K562 (cell line): ENCODE data around the gene HSPA1L. TPM values are rescaled to one million over a fixed set of nuclear protein-coding genes. Genes with fewer than 3 reads are reported as not detected.
"Not testable (repeated sequence)": the region's sequence is repeated elsewhere in the genome, so short reads cannot be mapped to it uniquely, and the experiment has no call there.

Source experiments
- ATAC-seq: fragments of 200-7000 bp; cut with Tn5 transposase; 3 replicates; pipeline ENCODE4 v1.9.1; 2020; ENCODE audit warnings: moderate library complexity
- BruUV-seq: library from RNA; stranded (reverse); fragments of 400-500 nt; replicated peaks from 2 replicates; lab custom pipeline; 2021; lab: Mats Ljungman, UMichigan
- CTCF ChIA-PET: fragments of 300-600 bp; formaldehyde crosslinking; extraction: SDS; loops from one replicate; lab custom pipeline; 2021; ENCODE audit warnings: low intra/inter-chr PET ratio; lab: Yijun Ruan, JAX
- POLR2A ChIA-PET: fragments of 300-600, 350-650 bp; sonication (Branson Sonifier 250); formaldehyde crosslinking; extraction: SDS; loops from one replicate; lab custom pipeline; 2021; ENCODE audit warnings: antibody characterized with exemption, inconsistent platforms; lab: Yijun Ruan, JAX
- DNase-seq, 4 experiments: peaks; one replicate each; pipeline versions ENCODE4 v3.0.0 to v3.0.0-alpha.2; 2011 to 2018; ENCODE audit warnings: low spot score in 3 of 4, mixed read lengths in 3 of 4; ENCODE audit errors: extremely low read depth in 1 of 4
- FAIRE-seq: peaks from 2 replicates; lab custom pipeline; 2011; peaks lifted over from hg19 to GRCh38; lab: Jason Lieb, UNC
- H2AFZ ChIP-seq: 2 replicates; pipeline ENCODE4 v1.6.0; 2011; ENCODE audit warnings: low read depth, low read length, control low read depth, inconsistent platforms
- H3K27ac ChIP-seq: fragments of 200-600 bp; 3 replicates; pipeline ENCODE4 v1.8.0; 2011; ENCODE audit warnings: low read depth, mild to moderate bottlenecking, control low read depth, inconsistent platforms, low read length, moderate library complexity, mixed read lengths; ENCODE audit errors: extremely low read depth
- H3K27me3 ChIP-seq, 2 experiments: fragments of 300-600 bp in 1 of 2; 2 replicates in 1 of 2; 3 replicates in 1 of 2; pipeline versions ENCODE4 v1.6.0 to v1.8.0; 2011; ENCODE audit warnings: inconsistent platforms in 2 of 2, low read length in 2 of 2, mild to moderate bottlenecking in 1 of 2, mixed read lengths in 1 of 2, moderate library complexity in 1 of 2; ENCODE audit not compliant: control insufficient read depth in 2 of 2, insufficient read depth in 2 of 2
- H3K36me3 ChIP-seq: fragments of 300-600 bp; 3 replicates; pipeline ENCODE4 v1.8.0; 2011; ENCODE audit warnings: mild to moderate bottlenecking, low read length, inconsistent platforms; ENCODE audit not compliant: control insufficient read depth, insufficient read depth
- H3K4me1 ChIP-seq, 2 experiments: fragments of 200-600 bp in 1 of 2; replicated peaks in 1 of 2; 2 replicates in 1 of 2; 3 replicates in 1 of 2; pipeline versions ENCODE4 v1.5.1 to v1.8.0; 2011; ENCODE audit warnings: inconsistent platforms in 2 of 2, low read length in 2 of 2, mild to moderate bottlenecking in 1 of 2, mixed read lengths in 1 of 2, moderate library complexity in 1 of 2; ENCODE audit not compliant: control insufficient read depth in 2 of 2, insufficient read depth in 2 of 2
- H3K4me2 ChIP-seq: 2 replicates; pipeline ENCODE4 v1.6.1; 2011; ENCODE audit warnings: low read length, control low read depth, inconsistent platforms, mixed read lengths; ENCODE audit not compliant: insufficient read depth
- H3K4me3 ChIP-seq: fragments of 200-600 bp; sonication (generic), shearing (Covaris generic); 2 replicates; pipeline ENCODE4 v1.5.1; 2016; ENCODE audit warnings: control low read depth, inconsistent platforms
- H3K79me2 ChIP-seq: fragments of 200-600 bp; 3 replicates; pipeline ENCODE4 v1.8.0; 2011; ENCODE audit warnings: low read length, inconsistent platforms; ENCODE audit not compliant: control insufficient read depth, insufficient read depth
- H3K9ac ChIP-seq, 2 experiments: 2 replicates each; pipeline versions ENCODE4 v1.6.0 to v1.6.1; 2011; ENCODE audit warnings: low read depth in 2 of 2, low read length in 2 of 2, control low read depth in 1 of 2, inconsistent platforms in 1 of 2, mild to moderate bottlenecking in 1 of 2, mixed read lengths in 1 of 2; ENCODE audit not compliant: insufficient read depth in 1 of 2
- H3K9me1 ChIP-seq: one replicate; pipeline ENCODE4 v1.6.0; 2011; ENCODE audit warnings: inconsistent platforms, mild to moderate bottlenecking, low read length, moderate library complexity; ENCODE audit not compliant: control insufficient read depth, insufficient read depth
- H3K9me3 ChIP-seq: replicated peaks from 2 replicates; pipeline ENCODE4 v1.5.1; 2011; ENCODE audit warnings: low read depth, low read length, inconsistent platforms; ENCODE audit not compliant: control insufficient read depth, insufficient read depth
- H4K20me1 ChIP-seq: replicated peaks from 2 replicates; pipeline ENCODE4 v1.6.1; 2011; ENCODE audit warnings: low read length, inconsistent platforms, mixed read lengths; ENCODE audit not compliant: control insufficient read depth, insufficient read depth
- KDM1A ChIP-seq, 2 experiments: fragments of 450-650 bp; IDR thresholded peaks; 2 replicates each; pipeline ENCODE4 v1.6.1; 2016; ENCODE audit warnings: mild to moderate bottlenecking in 2 of 2
- SMARCA5 ChIP-seq: fragments of 450-650 bp; IDR thresholded peaks from 2 replicates; pipeline ENCODE4 v1.6.1; 2016
- ZNF121 ChIP-seq: sonication (generic); formaldehyde crosslinking; conservative IDR thresholded peaks from 2 replicates; pipeline ENCODE4 v1.8.0; 2022; ENCODE audit warnings: missing genetic modification reagents
- WGBS: fragments of 100-300 bp; shearing (Covaris generic); methylation state at CpG from one replicate; pipeline ENCODE4 v1.1.6; 2016; ENCODE audit warnings: low coverage, mixed read lengths; ENCODE audit not compliant: insufficient coverage; ENCODE audit errors: missing lambda C conversion rate; 5-methylcytosine and 5-hydroxymethylcytosine counted together
- in situ Hi-C: fragments of 300-500 bp; cut with MboI; formaldehyde crosslinking; loops from 4 replicates; pipeline ENCODE4 v1.15.0; 2018; ENCODE audit warnings: inconsistent platforms, mixed read lengths
- intact Hi-C: fragments of 100-400 bp; cut with micrococcal nuclease; formaldehyde crosslinking; loops from 2 replicates; pipeline ENCODE4 v1.14.2; 2022
- polyA plus RNA-seq, 8 experiments: library from polyadenylated mRNA; depleted of rRNA in 4 of 8; stranded (reverse) in 5 of 8; unstranded in 3 of 8; fragments of >200 nt; fragmentation: Nextera tagmentation in 2 of 8; fragmentation: Illumina TruSeq in 1 of 8; extraction: Ambion mirVana in 2 of 8; extraction: Trizol in 1 of 8; gene quantifications; 2 replicates each; pipeline versions ENCODE4 v1.2.1 to v1.2.3, GENCODE V29; 2011 to 2014; ENCODE audit warnings: inconsistent platforms in 1 of 8, missing spikeins in 1 of 8
- total RNA-seq, 7 experiments: library from RNA; depleted of rRNA in 6 of 7; stranded (reverse); fragments of >200 nt in 6 of 7; fragmentation: Illumina TruSeq in 2 of 7; extraction: Trizol in 2 of 7; gene quantifications; 2 replicates each; pipeline versions ENCODE4 v1.2.1 to v1.2.3, GENCODE V29; 2011 to 2021; ENCODE audit warnings: low replicate concordance in 1 of 7
- TF ChIP-seq, protein P1 (sequence below): sonication (generic); formaldehyde crosslinking; IDR thresholded peaks from 2 replicates; pipeline ENCODE4 v1.8.0; 2022; ENCODE audit warnings: mild to moderate bottlenecking, missing genetic modification reagents, borderline replicate concordance
- TF ChIP-seq, protein P2 (sequence below): sonication (generic); formaldehyde crosslinking; IDR thresholded peaks from 2 replicates; pipeline ENCODE4 v1.8.1; 2023; ENCODE audit warnings: mild to moderate bottlenecking, missing genetic modification reagents, moderate library complexity

HSPA1L gene
- total and polyA plus RNA-seq, 9 of the 15 experiments (the other 6 are each of a cell fraction or from before 2014, with no cell fraction given) = 0.14 to 2.1 (median 1.3) TPM

DNA sequence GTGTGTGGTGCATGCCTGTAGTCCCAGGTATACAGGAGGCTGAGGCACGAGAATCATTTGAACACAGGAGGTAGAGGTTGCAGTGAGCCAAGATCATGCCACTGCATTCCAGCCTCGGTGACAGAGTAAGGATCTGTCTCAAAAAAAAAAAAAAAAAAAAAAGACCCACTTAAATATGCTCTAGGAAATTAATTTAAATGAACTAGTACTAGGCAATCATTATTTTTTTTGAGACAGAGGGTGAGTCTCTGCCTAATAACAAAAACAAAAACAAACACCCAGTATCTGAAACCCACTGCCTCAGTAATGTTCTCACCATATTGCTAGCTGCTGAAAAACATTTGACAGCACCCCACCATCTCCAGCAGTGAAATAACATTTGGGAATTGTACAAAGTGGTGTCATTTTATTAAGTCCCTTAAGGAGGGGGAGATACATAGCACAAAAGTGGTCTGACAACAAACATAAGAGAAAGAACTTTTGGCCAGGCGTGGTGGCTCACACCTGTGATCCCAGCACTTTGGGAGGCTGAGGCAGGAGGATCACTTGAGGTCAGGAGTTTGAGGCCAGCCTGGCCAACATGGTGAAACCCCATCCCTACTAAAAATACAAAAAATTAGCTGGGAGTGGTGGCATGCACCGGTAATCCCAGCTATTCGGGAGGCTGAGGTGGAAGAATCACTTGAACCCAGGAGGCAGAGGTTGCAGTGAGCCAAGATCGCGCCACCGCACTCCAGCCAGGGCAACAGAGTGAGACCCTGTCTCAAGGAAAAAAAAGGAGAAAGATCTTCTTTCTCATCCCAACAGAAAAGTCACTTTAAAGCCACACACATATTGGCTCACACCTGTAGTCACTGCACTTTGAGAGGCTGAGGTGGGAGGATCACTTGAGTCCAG lies 13.8 kb downstream of the HSPA1L start:
- CTCF ChIA-PET, DNase-seq, H4K20me1 ChIP-seq, H3K9ac ChIP-seq, intact Hi-C loops, H3K4me3 ChIP-seq, H2AFZ ChIP-seq, in situ Hi-C loops, ATAC-seq, H3K9me3 ChIP-seq, H3K4me2 ChIP-seq, H3K27ac ChIP-seq, H3K27me3 ChIP-seq, BruUV-seq, H3K9me1 ChIP-seq, FAIRE-seq: not testable (repeated sequence)
- Histone ChIP-seq H3K79me2 (peaks cover 44% of the 10 kb centered on the region), H3K36me3 (peaks cover 76% of the 10 kb centered on the region), H3K4me1 (peaks cover 6 to 15% of the 10 kb centered on the region in 2 experiments; a peak in 4 of 5 replicates)
- WGBS = 95% methylated on average over 8 of the region's 8 CpGs
- POLR2A ChIA-PET = interaction anchor here (0.6 to 3.9 kb wide), 6 partner anchors 14 to 451 kb away, joined by 3 to 15 read pairs (median 4); partner anchors contain the start of genes HSPA1A, HSPA1B and HSPA1L
- TF ChIP-seq, protein P1, sequence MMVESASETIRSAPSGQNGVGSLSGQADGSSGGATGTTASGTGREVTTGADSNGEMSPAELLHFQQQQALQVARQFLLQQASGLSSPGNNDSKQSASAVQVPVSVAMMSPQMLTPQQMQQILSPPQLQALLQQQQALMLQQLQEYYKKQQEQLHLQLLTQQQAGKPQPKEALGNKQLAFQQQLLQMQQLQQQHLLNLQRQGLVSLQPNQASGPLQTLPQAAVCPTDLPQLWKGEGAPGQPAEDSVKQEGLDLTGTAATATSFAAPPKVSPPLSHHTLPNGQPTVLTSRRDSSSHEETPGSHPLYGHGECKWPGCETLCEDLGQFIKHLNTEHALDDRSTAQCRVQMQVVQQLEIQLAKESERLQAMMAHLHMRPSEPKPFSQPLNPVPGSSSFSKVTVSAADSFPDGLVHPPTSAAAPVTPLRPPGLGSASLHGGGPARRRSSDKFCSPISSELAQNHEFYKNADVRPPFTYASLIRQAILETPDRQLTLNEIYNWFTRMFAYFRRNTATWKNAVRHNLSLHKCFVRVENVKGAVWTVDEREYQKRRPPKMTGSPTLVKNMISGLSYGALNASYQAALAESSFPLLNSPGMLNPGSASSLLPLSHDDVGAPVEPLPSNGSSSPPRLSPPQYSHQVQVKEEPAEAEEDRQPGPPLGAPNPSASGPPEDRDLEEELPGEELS (CRISPR knock-in tag) = 0 out of 2 replicates have a peak, but pooled peaks have one; percentile 46
- TF ChIP-seq SMARCA5 (peak; percentile 33; the same call in 1 of the 2 replicates), KDM1A (IDR thresholded peaks at IDR 0.05) (peak in 1 of 2 experiments; percentile 29; a peak in 1 of 4 replicates), ZNF121 (peak; percentile 93)
- TF ChIP-seq, protein P2, sequence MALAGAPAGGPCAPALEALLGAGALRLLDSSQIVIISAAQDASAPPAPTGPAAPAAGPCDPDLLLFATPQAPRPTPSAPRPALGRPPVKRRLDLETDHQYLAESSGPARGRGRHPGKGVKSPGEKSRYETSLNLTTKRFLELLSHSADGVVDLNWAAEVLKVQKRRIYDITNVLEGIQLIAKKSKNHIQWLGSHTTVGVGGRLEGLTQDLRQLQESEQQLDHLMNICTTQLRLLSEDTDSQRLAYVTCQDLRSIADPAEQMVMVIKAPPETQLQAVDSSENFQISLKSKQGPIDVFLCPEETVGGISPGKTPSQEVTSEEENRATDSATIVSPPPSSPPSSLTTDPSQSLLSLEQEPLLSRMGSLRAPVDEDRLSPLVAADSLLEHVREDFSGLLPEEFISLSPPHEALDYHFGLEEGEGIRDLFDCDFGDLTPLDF = peak; percentile 47; the same call in 1 of the 2 replicates
